GM21381 (cell line): ENCODE measurements around the gene NSD2.
"Not testable (repeated sequence)": the region's sequence is repeated elsewhere in the genome, so short reads cannot be mapped to it uniquely, and the experiment has no call there.

ENCODE experiments used
- ATAC-seq: cut with Tn5 transposase; IDR thresholded peaks from one replicate; pipeline ENCODE4 v1.9.1; 2021; ENCODE audit warnings: mild to moderate bottlenecking, moderate library complexity; ENCODE audit not compliant: unreplicated experiment

NSD2 gene

DNA sequence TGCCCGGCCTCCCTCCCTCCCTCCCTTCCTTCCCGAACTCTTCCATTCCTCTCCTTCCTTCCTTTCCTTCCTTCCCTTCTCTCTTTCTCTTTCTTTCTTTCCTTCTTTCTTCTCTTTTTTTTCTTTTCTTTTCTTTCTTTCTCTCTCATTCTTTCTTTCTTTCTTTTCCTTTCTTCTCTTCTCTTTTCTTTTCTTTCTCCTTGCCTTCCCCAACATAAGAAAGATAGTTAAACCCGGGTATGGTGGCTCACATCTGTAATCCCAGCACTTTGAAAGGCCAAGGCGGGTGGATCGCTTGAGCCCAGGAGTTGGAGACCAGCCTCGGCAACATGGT, 25.4 kb downstream of the NSD2 start:
- ATAC-seq, result no peak

DNA sequence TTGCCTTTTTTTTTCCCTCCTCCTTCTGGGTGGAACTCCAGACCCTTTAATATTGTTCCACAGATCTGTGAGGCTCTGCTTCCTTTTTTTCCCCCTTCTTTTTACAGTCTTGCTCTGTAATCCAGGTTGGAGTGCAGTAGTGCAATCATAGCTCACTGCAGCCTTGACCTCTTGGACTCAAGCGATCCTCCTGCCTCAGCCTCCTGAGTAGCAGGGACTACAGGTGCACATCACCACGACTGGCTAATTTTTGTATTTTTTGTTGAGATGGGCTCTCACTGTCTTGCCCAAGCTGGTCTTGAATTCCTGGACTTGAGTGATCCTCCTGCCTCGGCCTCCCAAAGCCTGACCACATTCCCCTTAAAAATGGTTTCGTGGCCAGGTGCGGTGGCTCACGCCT, 26.8 kb downstream of the NSD2 start:
- ATAC-seq, result no peak

DNA sequence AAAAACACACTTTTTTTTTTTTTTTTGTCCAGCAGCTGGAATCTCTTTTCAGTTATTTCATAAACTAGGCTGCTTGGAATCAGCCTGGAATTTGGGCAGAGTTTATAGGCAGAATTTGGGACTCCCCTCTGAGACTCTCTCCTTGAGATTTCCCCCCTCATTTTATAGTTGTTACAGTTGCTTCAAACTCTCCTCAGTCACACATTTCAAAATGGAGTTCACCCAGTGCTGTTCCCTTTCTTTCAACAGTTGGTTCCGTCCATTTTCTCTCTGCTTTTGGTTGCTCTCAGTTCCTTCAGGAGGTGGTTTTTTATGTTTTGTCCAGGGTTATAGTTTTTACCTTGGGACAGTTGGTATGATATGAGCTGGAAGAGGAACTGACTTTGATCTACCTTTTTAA, 27.5 kb downstream of the NSD2 start:
- ATAC-seq, result no peak

DNA sequence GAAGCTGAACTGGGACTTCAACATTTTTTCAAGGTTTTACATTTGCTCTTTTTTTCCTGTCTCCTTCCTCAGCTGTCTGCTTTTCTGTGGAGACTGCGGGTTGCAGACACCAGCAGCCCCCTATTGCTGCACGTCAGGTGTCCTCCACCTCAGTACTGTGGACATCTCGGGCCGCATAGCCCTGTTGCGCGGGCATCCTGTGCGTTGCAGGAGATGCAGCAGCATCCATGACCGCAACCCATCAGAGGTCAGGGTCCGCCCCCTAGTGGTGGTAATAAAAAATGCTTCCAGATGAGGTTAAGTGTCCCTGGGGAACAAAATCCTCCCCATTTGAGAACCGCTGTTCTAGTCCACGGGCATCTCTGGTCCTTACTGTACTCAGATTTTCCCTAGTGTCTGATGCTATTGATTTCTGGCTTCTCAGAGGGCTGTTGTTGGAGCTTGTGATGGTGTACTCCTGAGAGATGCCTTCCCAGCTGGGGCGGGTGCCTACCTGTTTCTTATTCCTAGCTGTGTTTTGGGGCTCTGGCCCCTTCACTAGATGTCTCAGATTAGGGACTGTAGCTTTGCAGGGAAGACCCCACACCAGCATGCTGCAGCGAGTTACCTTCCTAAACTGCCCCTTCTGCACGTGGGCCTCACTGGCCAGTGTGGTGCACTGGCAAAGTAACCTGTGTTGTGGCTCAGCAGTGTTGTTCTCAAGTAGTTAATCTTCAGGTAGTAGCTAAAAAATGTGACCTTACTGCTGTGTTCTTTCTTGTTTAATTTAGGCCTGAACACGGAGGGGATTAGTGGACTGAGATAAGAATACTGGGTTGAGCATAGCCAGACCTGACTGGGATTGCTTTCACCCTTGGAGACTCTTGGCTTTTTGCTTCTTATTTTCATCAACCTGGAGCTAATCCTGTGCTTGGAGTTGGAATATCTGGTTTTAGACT, 28.2 kb downstream of the NSD2 start:
- ATAC-seq, result peak; percentile 79

DNA sequence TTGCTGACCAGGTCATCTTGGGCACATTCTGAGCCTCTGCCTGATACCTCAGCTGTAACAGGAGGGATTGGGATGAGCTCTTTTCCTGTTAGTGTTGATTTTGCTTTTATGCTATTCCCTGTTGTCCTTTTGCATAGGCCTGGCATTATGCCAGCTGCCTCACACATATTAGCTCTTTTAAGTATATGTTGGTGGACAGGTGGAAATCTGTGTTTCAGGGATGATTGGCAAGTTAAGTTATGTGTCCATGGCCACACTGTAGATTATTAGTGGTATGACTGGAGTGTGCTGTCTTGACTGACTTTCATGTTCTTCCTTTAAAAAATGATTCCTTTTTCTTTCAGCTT, 28.9 kb downstream of the NSD2 start:
- no peak for ATAC-seq

DNA sequence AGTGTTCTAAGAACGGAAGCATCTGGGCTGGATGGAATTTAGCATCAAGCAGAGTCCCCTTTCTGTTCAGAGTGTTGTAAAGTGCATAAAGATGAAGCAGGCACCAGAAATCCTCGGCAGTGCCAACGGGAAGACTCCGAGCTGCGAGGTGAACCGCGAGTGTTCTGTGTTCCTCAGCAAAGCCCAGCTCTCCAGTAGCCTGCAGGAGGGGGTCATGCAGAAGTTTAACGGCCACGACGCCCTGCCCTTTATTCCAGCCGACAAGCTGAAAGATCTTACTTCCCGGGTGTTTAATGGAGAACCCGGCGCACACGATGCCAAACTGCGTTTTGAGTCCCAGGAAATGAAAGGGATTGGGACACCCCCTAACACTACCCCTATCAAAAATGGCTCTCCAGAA, 29.4 kb downstream of the NSD2 start:
- ATAC-seq, result no peak

DNA sequence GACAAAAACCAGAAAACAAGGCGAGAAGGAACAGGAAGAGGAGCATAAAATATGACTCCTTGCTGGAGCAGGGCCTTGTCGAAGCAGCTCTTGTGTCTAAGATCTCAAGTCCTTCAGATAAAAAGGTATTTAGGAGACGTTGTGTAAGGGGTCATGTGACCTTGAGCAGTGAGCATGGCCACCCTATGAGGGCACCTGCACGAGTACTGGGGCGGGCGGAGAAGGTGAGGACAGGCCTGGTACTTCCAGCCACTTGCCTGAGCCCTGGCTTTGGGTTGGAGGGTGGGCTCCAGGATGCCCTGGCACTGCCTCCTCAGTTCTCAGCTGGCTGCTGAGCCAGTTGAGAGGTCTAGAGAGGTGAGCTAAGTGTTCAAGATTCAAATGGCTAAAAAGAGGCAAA, 29.9 kb downstream of the NSD2 start:
- no peak for ATAC-seq

DNA sequence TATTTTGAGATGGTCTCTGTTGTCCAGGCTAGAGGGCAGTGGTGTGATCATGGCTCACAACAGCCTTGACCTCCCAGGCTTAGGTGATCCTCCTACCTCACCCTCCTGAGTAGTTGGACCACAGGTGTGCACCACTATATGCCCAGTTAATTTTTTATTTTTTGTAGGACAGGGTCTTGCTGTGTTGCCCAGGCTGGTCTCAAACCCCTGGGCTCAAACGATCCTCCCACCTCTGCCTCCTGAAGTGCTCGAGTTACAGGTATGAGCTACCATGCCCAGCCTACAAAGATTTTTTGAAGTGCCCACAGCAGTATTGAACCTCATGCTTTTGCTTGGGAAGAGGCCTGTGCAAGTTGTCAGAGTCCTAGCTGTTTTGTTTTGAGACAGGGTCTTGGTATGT, 31.1 kb downstream of the NSD2 start:
- no peak for ATAC-seq

DNA sequence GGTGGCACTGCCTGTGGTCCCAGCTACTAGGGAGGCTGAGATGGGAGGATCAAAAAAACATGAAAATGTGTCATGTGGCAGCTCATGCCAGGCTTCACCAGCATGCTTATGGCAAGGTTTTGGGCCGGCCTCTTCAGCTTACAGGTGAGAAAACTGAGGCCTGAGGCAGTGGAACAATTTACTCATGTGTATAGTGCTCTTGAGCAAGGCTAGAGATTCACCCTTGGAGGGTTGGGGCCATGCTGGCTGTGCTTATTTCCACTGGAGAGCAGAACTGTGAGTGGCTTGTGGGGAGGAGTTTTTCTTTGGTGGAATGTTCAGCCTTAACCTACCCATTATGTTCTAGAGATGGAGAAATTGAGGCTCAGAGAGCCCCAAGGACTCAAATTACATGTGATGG, 31.8 kb downstream of the NSD2 start:
- no peak for ATAC-seq

DNA sequence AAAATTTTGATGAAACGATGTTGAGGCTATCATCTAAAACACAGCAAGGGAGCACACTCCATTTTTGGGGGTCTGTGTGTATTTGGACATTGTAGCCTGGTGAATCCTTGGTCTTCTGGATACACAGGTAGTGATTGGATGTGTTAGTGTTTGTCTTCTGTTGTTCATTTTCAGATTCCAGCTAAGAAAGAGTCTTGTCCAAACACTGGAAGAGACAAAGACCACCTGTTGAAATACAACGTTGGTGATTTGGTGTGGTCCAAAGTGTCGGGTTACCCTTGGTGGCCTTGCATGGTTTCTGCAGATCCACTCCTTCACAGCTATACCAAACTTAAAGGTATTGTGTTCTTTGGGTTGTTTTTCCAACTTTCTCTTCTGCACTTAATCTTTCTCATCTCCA, 32.8 kb downstream of the NSD2 start:
- no peak for ATAC-seq

DNA sequence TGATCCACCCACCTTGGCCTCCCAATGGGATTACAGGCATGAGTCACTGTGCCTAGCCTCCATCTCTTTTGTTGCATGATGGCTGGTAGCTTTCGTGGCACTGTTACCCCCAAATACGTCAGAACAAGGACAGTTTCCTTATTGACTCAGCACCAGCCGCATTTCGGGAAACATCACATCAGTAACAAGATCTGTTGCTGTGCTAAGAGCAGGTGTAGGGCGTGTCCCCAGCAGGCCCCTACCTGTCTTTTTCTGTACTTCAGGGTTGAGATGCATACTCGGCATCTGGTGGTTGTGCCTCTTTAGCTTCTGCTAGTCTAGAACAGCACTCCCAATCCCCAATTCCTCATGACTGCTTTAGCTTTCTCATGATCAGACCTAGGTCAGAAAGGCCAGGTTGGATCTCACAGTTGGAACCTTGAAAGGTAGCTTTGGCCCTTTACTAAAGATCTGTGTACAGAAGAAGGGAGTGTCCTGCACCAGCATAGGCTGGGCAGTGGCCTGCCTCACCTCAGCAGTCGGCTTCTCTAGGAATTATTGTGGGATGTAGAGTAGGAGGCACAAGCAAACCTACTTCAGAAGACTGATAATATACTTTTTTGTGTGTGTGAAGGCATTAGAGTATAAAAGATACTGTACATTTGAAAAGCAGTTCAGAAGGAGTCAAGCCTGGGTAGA, 36.8 kb downstream of the NSD2 start:
- ATAC-seq, result no peak

DNA sequence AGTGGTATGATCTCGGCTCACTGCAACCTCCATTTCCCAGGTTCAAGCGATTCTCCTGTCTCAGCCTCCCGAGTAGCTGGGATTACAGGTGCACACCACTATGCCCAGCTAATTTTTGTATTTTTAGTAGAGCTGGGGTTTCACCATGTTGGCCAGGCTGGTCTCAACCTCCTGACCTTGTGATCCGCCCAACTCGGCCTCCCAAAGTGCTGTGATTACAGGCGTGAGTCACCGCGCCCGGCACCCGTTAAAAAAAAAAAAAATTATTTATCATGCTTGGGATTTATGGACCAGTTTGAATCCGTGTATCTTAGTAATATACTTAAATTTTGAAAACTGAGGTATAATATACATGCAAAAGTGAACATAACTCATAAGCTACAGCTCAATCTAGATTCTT, 38.5 kb downstream of the NSD2 start:
- not testable (repeated sequence) for ATAC-seq

DNA sequence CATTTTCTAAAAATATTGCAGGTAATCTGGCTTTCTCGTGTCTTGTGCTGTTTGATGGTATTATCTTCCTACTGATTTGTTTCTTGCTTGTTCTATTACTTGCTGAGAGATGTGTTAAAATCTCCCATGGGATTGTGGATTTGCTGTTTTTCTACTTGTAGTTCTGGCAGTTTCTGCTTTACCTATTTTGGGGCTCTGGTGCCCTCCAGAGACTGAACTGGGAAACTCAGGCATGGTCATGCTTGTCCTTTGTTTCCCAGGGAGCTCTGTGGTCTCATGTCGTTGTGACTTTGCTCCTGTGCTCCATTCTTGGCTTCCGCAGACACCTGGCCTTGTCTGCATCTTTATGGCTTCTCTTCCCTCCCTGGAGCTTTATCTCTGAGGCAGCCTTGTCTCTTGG, 39.5 kb downstream of the NSD2 start:
- no peak for ATAC-seq

DNA sequence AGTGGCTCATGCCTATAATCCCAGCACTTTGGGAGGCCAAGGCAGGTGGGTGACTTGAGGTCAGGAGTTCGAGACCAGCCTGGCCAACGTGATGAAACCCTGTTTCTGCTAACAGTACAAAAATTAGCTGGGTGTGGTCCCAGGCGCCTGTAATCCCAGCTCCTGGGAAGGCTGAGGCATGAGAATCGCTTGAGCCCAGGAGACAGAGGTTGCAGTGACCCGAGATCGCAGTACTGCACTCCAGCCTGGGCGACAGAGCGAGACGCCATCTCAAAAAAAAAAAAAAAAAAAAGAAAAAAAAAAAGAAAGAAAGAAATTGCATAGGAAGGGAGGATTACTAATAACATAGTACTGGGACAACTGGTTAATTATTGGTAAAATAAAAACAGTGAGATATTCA, 40.1 kb downstream of the NSD2 start:
- not testable (repeated sequence) for ATAC-seq

DNA sequence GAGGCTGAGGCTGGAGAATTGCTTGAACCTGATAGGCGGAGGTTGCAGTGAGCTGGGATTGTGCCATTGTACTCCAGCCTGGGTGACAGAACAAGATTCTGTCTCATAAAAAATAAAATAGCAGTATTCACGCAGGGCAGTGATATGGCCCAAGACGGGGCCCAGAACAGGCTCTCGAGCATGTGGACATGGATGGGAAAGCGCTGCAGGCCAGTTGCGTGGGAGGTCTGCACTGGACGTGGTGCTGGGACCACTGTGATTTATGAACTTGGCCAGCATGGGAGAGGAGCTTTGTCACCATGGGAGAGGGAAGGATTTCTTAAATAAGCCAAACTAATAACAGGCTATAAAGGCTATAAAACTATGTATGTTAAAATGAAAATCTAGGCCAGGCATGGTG, 51.6 kb downstream of the NSD2 start:
- no peak for ATAC-seq

DNA sequence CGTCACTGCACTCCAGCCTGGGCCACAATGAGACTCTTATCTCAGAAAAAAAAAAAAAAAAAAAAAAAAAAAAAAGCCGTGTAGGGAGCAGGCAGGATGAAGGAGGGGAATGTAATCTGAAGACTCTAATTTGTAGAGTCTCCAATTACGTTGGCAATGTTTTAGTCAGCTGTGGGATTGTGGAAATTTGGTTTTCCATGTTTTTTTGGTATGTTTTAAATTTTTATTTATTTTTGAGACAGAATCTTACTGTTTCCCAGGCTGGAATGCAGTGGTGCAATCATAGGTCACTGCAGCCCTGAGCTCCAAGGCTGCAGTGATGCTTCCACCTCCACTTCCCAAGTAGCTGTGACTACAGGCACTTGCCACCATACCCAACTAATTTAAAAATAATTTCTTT, 56.5 kb downstream of the NSD2 start:
- no peak for ATAC-seq

DNA sequence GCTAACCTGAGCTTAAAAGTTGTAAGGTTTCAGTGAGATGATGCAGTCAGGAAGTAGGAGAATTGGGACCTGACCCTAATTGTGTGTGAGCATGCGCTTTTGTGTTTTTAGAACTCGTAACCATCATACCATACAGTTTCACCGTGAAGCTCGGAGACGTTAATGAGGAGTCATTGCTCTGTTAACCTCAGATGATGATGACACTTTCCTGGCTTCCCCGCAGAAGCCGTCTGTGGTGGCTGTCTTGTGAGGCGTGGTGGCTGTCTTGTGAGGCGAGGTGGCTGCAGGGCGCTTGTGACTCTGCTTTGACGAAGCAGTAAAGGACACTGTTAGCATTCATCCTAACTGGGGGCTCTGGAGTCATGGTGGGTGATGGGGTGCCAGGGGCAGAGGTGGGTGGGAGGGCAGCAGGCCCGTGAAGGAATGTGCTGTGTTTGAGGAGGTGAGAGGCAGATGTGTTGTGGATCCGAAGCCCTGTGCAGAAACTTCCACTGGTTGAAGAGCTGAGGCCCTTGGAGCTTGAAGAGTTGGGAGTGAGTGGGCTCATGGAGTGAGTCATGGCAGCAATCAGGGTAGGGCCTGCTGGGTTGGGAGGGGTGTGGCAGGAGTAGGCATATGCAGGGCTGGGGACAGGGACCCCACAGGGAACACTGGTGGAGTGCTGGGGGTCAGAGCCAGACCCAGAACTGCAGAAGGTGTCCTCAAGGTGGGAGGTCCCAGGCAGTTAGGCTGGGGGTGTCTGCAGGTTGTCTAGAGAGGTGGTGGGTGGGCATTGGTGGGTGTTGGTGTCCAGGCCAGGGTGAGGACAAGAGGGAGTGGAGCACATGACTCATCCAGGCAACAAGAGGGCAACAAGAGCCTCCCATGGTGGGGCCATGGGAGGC, 57.4 kb downstream of the NSD2 start:
- no peak for ATAC-seq

DNA sequence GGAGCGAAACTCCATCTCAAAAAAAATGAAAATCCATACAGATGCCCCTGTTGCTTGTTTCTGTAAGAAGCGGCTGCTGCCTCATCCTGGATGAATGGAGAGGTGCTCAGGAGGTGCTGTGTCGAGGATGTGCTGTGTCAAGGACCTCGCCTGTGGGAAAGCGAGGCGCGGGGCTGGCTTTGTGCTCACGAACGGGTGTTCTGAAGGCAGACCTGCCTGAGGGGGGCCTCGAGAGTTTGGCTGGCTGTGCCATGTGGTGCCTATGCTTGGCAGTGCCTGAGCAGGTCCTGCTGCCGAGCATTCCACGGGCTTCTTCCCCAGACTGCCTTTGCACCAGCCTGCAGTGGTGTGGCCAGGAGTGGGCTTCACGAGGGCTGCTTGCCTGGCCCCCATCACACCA, 61.5 kb downstream of the NSD2 start:
- no peak for ATAC-seq

DNA sequence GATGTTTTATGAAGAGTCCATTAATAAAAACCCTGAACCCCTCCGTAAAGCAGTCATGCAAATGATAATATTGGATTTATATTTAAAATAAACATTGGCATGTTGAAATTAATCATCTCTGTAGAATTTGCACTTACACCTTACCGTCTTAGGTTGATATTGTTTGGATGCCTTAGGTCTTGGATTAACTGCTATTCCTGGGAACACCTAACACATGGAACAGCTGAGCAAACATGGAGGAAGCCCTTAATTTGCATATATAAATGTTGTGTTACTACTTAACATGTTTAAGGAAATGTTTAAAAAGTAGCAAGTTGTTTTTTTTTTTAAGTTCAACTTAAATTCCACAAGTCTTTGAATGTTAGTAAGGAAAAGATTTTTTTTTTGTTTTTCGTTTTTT, 62.5 kb downstream of the NSD2 start:
- ATAC-seq, result no peak

DNA sequence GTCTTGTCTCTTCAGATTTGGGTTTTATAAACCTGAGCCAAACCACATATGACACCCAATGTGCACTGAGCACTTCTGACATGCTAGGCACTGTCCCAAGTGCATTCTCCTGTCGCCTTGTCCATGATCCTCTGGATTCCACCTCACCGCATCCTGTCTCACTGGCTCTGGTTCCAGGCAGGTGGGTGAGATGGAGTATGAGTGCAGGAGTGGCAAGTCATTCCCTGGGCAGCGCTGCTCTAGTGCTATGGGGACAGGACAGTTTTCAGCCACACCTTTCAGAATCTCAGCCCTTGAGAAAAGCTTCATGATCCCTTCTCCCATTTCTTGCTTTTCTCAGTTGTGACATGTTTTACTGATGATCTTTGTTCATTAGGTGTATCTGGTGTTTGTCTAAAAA, 66.4 kb downstream of the NSD2 start:
- no peak for ATAC-seq

DNA sequence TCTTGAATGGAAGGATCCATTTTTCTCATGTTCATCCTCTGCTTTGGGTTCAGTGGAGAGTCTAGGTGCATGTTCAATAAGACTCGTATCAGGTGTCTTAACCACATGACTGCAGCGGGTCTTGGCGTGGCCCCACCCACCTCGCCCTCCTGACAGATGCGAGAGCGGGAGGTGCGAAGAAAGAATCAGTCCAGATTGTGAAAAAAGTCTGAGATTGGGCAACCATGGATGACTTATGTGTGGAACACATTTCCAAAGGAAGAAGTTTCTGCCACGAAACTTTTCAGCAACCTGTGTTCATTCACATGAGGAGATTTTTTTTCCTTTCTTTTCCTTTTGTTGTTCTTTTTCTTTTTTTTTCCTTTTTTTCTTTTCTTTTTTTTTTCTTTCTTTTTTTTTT, 66.8 kb downstream of the NSD2 start:
- no peak for ATAC-seq
